ENCODE measurements around the gene OTUB1. TPM values are rescaled to one million over a fixed set of nuclear protein-coding genes. Genes with fewer than 3 reads are reported as not detected.

The OTUB1 gene
- total and polyA plus RNA-seq, 2 of the 13 experiments (the other 11 are each of a cell fraction or from before 2014, with no cell fraction given) = 58.8 to 130 TPM

GRCh38 chr11:63938479-63939396 is 47.5 kb upstream of the OTUB1 start, which contains the start of gene NAA40 (continued):
- TF ChIP-seq, protein P1, sequence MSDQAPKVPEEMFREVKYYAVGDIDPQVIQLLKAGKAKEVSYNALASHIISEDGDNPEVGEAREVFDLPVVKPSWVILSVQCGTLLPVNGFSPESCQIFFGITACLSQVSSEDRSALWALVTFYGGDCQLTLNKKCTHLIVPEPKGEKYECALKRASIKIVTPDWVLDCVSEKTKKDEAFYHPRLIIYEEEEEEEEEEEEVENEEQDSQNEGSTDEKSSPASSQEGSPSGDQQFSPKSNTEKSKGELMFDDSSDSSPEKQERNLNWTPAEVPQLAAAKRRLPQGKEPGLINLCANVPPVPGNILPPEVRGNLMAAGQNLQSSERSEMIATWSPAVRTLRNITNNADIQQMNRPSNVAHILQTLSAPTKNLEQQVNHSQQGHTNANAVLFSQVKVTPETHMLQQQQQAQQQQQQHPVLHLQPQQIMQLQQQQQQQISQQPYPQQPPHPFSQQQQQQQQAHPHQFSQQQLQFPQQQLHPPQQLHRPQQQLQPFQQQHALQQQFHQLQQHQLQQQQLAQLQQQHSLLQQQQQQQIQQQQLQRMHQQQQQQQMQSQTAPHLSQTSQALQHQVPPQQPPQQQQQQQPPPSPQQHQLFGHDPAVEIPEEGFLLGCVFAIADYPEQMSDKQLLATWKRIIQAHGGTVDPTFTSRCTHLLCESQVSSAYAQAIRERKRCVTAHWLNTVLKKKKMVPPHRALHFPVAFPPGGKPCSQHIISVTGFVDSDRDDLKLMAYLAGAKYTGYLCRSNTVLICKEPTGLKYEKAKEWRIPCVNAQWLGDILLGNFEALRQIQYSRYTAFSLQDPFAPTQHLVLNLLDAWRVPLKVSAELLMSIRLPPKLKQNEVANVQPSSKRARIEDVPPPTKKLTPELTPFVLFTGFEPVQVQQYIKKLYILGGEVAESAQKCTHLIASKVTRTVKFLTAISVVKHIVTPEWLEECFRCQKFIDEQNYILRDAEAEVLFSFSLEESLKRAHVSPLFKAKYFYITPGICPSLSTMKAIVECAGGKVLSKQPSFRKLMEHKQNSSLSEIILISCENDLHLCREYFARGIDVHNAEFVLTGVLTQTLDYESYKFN (CRISPR knock-in tag; conservative IDR thresholded peaks at IDR 0.05) = no peak; the same call in 1 of the 2 replicates
- no peak for TF ChIP-seq ZNF382 (CRISPR knock-in tag; IDR thresholded peaks at IDR 0.05; ENCODE audit: borderline replicate concordance)
- TF ChIP-seq ZBTB38 (CRISPR knock-in tag; IDR thresholded peaks at IDR 0.05) = peak; percentile 77
- no peak for TF ChIP-seq ZNF589 (CRISPR knock-in tag; conservative IDR thresholded peaks at IDR 0.05)
- peak; percentile 86 for TF ChIP-seq PATZ1 (CRISPR knock-in tag; IDR thresholded peaks at IDR 0.05)
- TF ChIP-seq ZNF143 (CRISPR knock-in tag; IDR thresholded peaks at IDR 0.05) = no peak
- peak; percentile 54; the same call in 1 of the 2 replicates for TF ChIP-seq KMT2B (CRISPR knock-in tag; IDR thresholded peaks at IDR 0.05)
- no peak for TF ChIP-seq ZNF225 (CRISPR knock-in tag; IDR thresholded peaks at IDR 0.05)
- TF ChIP-seq ZNF17 (CRISPR knock-in tag; IDR thresholded peaks at IDR 0.05) = no peak
- no peak for TF ChIP-seq ZNF577 (CRISPR knock-in tag; IDR thresholded peaks at IDR 0.05; ENCODE audit: borderline replicate concordance, low read depth)
- no peak for TF ChIP-seq FOXA1 (IDR thresholded peaks at IDR 0.05)
- TF ChIP-seq FOXA1 (CRISPR knock-in tag; IDR thresholded peaks at IDR 0.05) = no peak; the same call in 1 of the 2 replicates
- TF ChIP-seq ZNF75D (CRISPR knock-in tag; IDR thresholded peaks at IDR 0.05; ENCODE audit: borderline replicate concordance) = no peak
- TF ChIP-seq TBL1XR1 (IDR thresholded peaks at IDR 0.05; ENCODE audit: borderline replicate concordance, low read length, partially characterized antibody) = no peak
- TF ChIP-seq, protein P2, sequence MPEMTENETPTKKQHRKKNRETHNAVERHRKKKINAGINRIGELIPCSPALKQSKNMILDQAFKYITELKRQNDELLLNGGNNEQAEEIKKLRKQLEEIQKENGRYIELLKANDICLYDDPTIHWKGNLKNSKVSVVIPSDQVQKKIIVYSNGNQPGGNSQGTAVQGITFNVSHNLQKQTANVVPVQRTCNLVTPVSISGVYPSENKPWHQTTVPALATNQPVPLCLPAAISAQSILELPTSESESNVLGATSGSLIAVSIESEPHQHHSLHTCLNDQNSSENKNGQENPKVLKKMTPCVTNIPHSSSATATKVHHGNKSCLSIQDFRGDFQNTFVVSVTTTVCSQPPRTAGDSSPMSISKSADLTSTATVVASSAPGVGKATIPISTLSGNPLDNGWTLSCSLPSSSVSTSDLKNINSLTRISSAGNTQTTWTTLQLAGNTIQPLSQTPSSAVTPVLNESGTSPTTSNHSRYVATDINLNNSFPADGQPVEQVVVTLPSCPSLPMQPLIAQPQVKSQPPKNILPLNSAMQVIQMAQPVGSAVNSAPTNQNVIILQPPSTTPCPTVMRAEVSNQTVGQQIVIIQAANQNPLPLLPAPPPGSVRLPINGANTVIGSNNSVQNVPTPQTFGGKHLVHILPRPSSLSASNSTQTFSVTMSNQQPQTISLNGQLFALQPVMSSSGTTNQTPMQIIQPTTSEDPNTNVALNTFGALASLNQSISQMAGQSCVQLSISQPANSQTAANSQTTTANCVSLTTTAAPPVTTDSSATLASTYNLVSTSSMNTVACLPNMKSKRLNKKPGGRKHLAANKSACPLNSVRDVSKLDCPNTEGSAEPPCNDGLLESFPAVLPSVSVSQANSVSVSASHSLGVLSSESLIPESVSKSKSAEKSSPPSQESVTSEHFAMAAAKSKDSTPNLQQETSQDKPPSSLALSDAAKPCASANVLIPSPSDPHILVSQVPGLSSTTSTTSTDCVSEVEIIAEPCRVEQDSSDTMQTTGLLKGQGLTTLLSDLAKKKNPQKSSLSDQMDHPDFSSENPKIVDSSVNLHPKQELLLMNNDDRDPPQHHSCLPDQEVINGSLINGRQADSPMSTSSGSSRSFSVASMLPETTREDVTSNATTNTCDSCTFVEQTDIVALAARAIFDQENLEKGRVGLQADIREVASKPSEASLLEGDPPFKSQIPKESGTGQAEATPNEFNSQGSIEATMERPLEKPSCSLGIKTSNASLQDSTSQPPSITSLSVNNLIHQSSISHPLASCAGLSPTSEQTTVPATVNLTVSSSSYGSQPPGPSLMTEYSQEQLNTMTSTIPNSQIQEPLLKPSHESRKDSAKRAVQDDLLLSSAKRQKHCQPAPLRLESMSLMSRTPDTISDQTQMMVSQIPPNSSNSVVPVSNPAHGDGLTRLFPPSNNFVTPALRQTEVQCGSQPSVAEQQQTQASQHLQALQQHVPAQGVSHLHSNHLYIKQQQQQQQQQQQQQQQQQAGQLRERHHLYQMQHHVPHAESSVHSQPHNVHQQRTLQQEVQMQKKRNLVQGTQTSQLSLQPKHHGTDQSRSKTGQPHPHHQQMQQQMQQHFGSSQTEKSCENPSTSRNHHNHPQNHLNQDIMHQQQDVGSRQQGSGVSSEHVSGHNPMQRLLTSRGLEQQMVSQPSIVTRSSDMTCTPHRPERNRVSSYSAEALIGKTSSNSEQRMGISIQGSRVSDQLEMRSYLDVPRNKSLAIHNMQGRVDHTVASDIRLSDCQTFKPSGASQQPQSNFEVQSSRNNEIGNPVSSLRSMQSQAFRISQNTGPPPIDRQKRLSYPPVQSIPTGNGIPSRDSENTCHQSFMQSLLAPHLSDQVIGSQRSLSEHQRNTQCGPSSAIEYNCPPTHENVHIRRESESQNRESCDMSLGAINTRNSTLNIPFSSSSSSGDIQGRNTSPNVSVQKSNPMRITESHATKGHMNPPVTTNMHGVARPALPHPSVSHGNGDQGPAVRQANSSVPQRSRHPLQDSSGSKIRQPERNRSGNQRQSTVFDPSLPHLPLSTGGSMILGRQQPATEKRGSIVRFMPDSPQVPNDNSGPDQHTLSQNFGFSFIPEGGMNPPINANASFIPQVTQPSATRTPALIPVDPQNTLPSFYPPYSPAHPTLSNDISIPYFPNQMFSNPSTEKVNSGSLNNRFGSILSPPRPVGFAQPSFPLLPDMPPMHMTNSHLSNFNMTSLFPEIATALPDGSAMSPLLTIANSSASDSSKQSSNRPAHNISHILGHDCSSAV (CRISPR knock-in tag; IDR thresholded peaks at IDR 0.05; ENCODE audit: borderline replicate concordance) = no peak
